HepG2 (cell line): ENCODE data around the gene DYNC2I2. TPM values are rescaled to one million over a fixed set of nuclear protein-coding genes. Genes with fewer than 3 reads are reported as not detected.
A peak's percentile ranks its signal among the peaks of the same experiment; 100 is the strongest.

ENCODE experiments used
- ATAC-seq: fragments of 200-7000 bp; cut with Tn5 transposase; 3 replicates; pipeline ENCODE4 v1.9.1; 2020; ENCODE audit warnings: mild to moderate bottlenecking, moderate library complexity
- BruUV-seq: library from RNA; stranded (reverse); fragments of 400-500 nt; replicated peaks from 2 replicates; lab custom pipeline; 2021; lab: Mats Ljungman, UMichigan
- CTCF ChIA-PET: fragments of 300-600 bp; formaldehyde crosslinking; extraction: SDS; loops from one replicate; lab custom pipeline; 2021; ENCODE audit warnings: low total read pairs, inconsistent platforms, low intra/inter-chr PET ratio; lab: Yijun Ruan, JAX
- POLR2A ChIA-PET: fragments of 350-600 bp; sonication (Branson Sonifier 250); formaldehyde crosslinking; loops from one replicate; lab custom pipeline; 2020; ENCODE audit warnings: antibody characterized with exemption, inconsistent platforms; lab: Yijun Ruan, JAX
- DNase-seq: peaks from one replicate; pipeline ENCODE4 v3.0.0-alpha.2; 2015; ENCODE audit warnings: low spot score
- FAIRE-seq: peaks from 3 replicates; lab custom pipeline; 2011; peaks lifted over from hg19 to GRCh38; lab: Jason Lieb, UNC
- H2AFZ ChIP-seq: one replicate; pipeline ENCODE4 v1.6.1; 2011; ENCODE audit warnings: low read length, inconsistent platforms
- H3K27ac ChIP-seq: fragments of 300-600 bp; 3 replicates; pipeline ENCODE4 v1.8.0; 2011; ENCODE audit warnings: mixed run types, mild to moderate bottlenecking, mixed read lengths, low read length, inconsistent platforms; ENCODE audit not compliant: insufficient read depth; ENCODE audit errors: extremely low read length
- H3K27me3 ChIP-seq, 2 experiments: fragments of 200-600 bp in 1 of 2; 2 replicates in 1 of 2; 3 replicates in 1 of 2; pipeline versions ENCODE4 v1.6.0 to v1.8.0; 2011; ENCODE audit warnings: low read length in 2 of 2, mild to moderate bottlenecking in 2 of 2, moderate library complexity in 2 of 2, inconsistent platforms in 1 of 2; ENCODE audit not compliant: insufficient read depth in 2 of 2, control insufficient read depth in 1 of 2
- H3K36me3 ChIP-seq, 2 experiments: fragments of 200-600 bp in 1 of 2; replicated peaks in 1 of 2; 2 replicates in 1 of 2; 3 replicates in 1 of 2; pipeline versions ENCODE4 v1.5.1 to v1.8.0; 2011; ENCODE audit warnings: low read length in 2 of 2, inconsistent platforms in 1 of 2; ENCODE audit not compliant: insufficient read depth in 2 of 2, control insufficient read depth in 1 of 2
- H3K4me1 ChIP-seq: 2 replicates; pipeline ENCODE4 v1.5.1; 2012; ENCODE audit warnings: low read length, inconsistent platforms; ENCODE audit not compliant: insufficient read depth
- H3K4me2 ChIP-seq: 2 replicates; pipeline ENCODE4 v1.6.0; 2011; ENCODE audit warnings: low read depth, low read length, inconsistent platforms
- H3K4me3 ChIP-seq, 3 experiments: fragments of 200-600 bp in 1 of 3; sonication (generic), shearing (Covaris generic) in 1 of 3; replicated peaks in 1 of 3; 2 replicates each; pipeline ENCODE4 v1.5.1; 2011 to 2016; ENCODE audit warnings: low read length in 3 of 3, inconsistent platforms in 2 of 3, low read depth in 2 of 3, mild to moderate bottlenecking in 2 of 3, control low read depth in 1 of 3, mixed read lengths in 1 of 3; ENCODE audit not compliant: insufficient read depth in 1 of 3
- H3K79me2 ChIP-seq: one replicate; pipeline ENCODE4 v1.6.1; 2011; ENCODE audit warnings: low read length, inconsistent platforms; ENCODE audit not compliant: insufficient read depth
- H3K9ac ChIP-seq: 2 replicates; pipeline ENCODE4 v1.6.0; 2011; ENCODE audit warnings: mild to moderate bottlenecking, low read depth, low read length, inconsistent platforms; ENCODE audit not compliant: insufficient read depth
- H3K9me3 ChIP-seq: 2 replicates; pipeline ENCODE4 v1.5.1; 2012; ENCODE audit warnings: mild to moderate bottlenecking, low read length
- H4K20me1 ChIP-seq: 2 replicates; pipeline ENCODE4 v1.6.0; 2011; ENCODE audit warnings: inconsistent platforms, mild to moderate bottlenecking, low read length, moderate library complexity; ENCODE audit not compliant: insufficient read depth
- CEBPB ChIP-seq: IDR thresholded peaks from 2 replicates; pipeline ENCODE4 v1.6.1; 2011; ENCODE audit warnings: low read depth, low read length, improper control_type of control experiment, borderline replicate concordance
- RBM22 ChIP-seq: fragments of 200-400 bp; formaldehyde crosslinking; optimal IDR thresholded peaks from 2 replicates; pipeline ENCODE3; 2017; ENCODE audit warnings: mild to moderate bottlenecking, low read length, moderate library complexity
- ZNF331 ChIP-seq: sonication (generic); formaldehyde crosslinking; IDR thresholded peaks from 2 replicates; pipeline ENCODE4 v1.4.0; 2020; ENCODE audit warnings: missing genetic modification reagents
- ZNF441 ChIP-seq: sonication (generic); formaldehyde crosslinking; IDR thresholded peaks from 2 replicates; pipeline ENCODE4 v1.7.0; 2021; ENCODE audit warnings: missing genetic modification reagents, borderline replicate concordance
- ZSCAN30 ChIP-seq: sonication (generic); formaldehyde crosslinking; IDR thresholded peaks from 2 replicates; pipeline ENCODE4 v1.5.0; 2020; ENCODE audit warnings: mild to moderate bottlenecking, missing genetic modification reagents
- WGBS: methylation state at CpG from one replicate; pipeline ENCODE4 v1.1.6; 2017; ENCODE audit warnings: low lambda C conversion rate; 5-methylcytosine and 5-hydroxymethylcytosine counted together
- in situ Hi-C: cut with HindIII; loops from 2 replicates; pipeline ENCODE4 v1.10.0; 2017; ENCODE audit warnings: low pct_unique_long_range_greater_than_20kb; ENCODE audit not compliant: extremely low pct_ligation_motif_present
- intact Hi-C: fragments of 100-400 bp; cut with micrococcal nuclease; formaldehyde crosslinking; loops from one replicate; pipeline ENCODE4 v1.10.0; 2022; ENCODE audit not compliant: unreplicated experiment
- polyA plus RNA-seq, 8 experiments: library from polyadenylated mRNA; depleted of rRNA in 3 of 8; stranded (reverse) in 7 of 8; unstranded in 1 of 8; fragments of >200 nt; fragmentation: Illumina TruSeq in 4 of 8; extraction: Trizol in 4 of 8; gene quantifications; 2 replicates each; pipeline versions ENCODE4 v1.2.1 to v1.2.3, GENCODE V29; 2011 to 2016; ENCODE audit warnings: low read depth in 4 of 8, missing spikeins in 1 of 8, mixed read lengths in 1 of 8; ENCODE audit not compliant: insufficient read depth in 1 of 8
- total RNA-seq, 5 experiments: library from RNA; depleted of rRNA; stranded (reverse); fragments of >200 nt; fragmentation: Illumina TruSeq; extraction: Trizol; gene quantifications; 2 replicates each; pipeline ENCODE4 v1.2.3, GENCODE V29; 2016; ENCODE audit warnings: low read depth in 1 of 5
- TF ChIP-seq, protein P1 (sequence below): sonication (generic); formaldehyde crosslinking; IDR thresholded peaks from 2 replicates; pipeline ENCODE4 v1.5.0; 2020; ENCODE audit warnings: mild to moderate bottlenecking, missing genetic modification reagents

Gene DYNC2I2
- total and polyA plus RNA-seq, 2 of the 13 experiments (the other 11 are each of a cell fraction or from before 2014, with no cell fraction given) = 13.7 to 40.2 TPM

DNA sequence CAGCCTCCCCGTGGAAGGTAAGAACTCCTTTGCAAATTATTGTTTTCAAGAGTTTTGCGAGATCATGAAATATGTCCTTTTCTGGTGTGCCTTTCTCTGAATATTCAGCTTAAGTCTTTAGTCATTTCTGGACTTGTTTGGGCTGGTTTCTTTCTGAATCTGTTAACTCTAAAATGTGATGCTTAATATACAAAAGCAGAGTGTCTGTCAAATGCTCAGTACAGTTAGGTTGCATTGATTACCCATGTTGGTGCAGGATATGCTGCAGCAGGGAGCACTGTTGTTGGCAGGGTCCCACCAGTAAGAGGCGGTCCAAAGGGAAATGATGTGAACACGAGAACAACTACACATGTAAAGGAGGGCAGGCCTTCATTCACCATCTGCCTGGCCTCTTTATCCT lies 56.5 kb downstream of the DYNC2I2 start:
- no TSS peak for BruUV-seq
- 96% methylated on average over 4 of the region's 4 CpGs for WGBS
- intact Hi-C loops = no loop called here
- CTCF ChIA-PET = no interaction called here
- no peak overlapping the region for H3K4me3 ChIP-seq
- no peak for DNase-seq
- TF ChIP-seq RBM22 (peak; percentile 40), ZSCAN30 (CRISPR knock-in tag) (no peak), ZNF331 (CRISPR knock-in tag) (no peak), ZNF441 (CRISPR knock-in tag) (no peak)
- TF ChIP-seq, all 625 proteins: peak for 1
- POLR2A ChIA-PET = no interaction called here
- no peak for ATAC-seq
- in situ Hi-C loops = no loop called here
- Histone ChIP-seq H4K20me1 (no peaks in the 10 kb centered on the region), H3K9me3 (no peaks in the 10 kb centered on the region), H3K27ac (no peak overlapping the region), H3K4me1 (no peaks in the 10 kb centered on the region), H3K36me3 (peaks cover 18 to 55% of the 10 kb centered on the region in 2 experiments; a peak in 4 of 5 replicates), H3K9ac (no peak overlapping the region), H3K4me2 (no peak overlapping the region), H2AFZ (no peak overlapping the region), H3K27me3 (no peaks in the 10 kb centered on the region), H3K79me2 (no peaks in the 10 kb centered on the region)
- no peak for FAIRE-seq

DNA sequence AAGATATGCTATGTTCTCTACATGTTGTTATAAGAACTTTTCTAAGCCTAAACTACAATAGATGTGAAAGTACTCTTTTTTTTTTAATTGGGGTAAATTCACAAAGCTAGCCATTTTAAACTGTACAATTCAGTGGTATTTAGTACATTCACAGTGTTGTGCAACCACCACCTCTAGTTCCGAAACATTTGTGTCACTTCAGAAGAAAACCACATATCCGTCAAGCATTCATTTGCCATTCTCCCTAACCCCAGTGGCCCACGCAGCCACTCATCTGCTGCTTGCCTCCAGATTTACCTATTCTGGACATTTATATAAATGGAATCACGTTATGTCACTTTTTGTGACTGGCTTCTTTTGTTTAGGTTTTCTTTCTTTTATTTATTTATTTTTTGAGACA lies 61.2 kb downstream of the DYNC2I2 start:
- Histone ChIP-seq H2AFZ (no peak overlapping the region), H3K4me2 (no peak overlapping the region), H3K4me3 (no peak overlapping the region), H3K9ac (no peak overlapping the region), H3K79me2 (no peaks in the 10 kb centered on the region), H3K36me3 (peaks cover 27 to 74% of the 10 kb centered on the region in 2 experiments), H4K20me1 (no peaks in the 10 kb centered on the region), H3K27me3 (no peaks in the 10 kb centered on the region), H3K27ac (no peak overlapping the region), H3K9me3 (no peaks in the 10 kb centered on the region), H3K4me1 (no peaks in the 10 kb centered on the region)
- BruUV-seq = no TSS peak
- ATAC-seq (no peak), FAIRE-seq (no peak), DNase-seq (no peak)
- ChIA-PET POLR2A (no interaction called here), CTCF (no interaction called here)
- intact Hi-C loops (no loop called here), in situ Hi-C loops (no loop called here)
- 96% methylated on average over 4 of the region's 4 CpGs for WGBS
- TF ChIP-seq, protein P1, sequence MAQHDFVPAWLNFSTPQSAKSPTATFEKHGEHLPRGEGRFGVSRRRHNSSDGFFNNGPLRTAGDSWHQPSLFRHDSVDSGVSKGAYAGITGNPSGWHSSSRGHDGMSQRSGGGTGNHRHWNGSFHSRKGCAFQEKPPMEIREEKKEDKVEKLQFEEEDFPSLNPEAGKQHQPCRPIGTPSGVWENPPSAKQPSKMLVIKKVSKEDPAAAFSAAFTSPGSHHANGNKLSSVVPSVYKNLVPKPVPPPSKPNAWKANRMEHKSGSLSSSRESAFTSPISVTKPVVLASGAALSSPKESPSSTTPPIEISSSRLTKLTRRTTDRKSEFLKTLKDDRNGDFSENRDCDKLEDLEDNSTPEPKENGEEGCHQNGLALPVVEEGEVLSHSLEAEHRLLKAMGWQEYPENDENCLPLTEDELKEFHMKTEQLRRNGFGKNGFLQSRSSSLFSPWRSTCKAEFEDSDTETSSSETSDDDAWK = no peak
- TF ChIP-seq CEBPB = 0 out of 2 replicates have a peak, but pooled peaks have one; percentile 14
